Measurements from ENCODE around the gene AKAP6.

GRCh38 chr14:32542507-32542906 is 213.4 kb downstream of the AKAP6 start:
- no peak for TF ChIP-seq ZNF274 (IDR thresholded peaks at IDR 0.05; ENCODE audit: insufficient read depth, insufficient read length)
- no peak for TF ChIP-seq FOXK2 (IDR thresholded peaks at IDR 0.05)
- no peak for TF ChIP-seq PBX3 (IDR thresholded peaks at IDR 0.05; ENCODE audit: insufficient replicate concordance, low read depth, low read length)
- no peak for TF ChIP-seq CREM (IDR thresholded peaks at IDR 0.05; ENCODE audit: low read depth)
- TF ChIP-seq NRF1 (conservative IDR thresholded peaks at IDR 0.05; ENCODE audit: low read depth, low read length) = no peak
